MM.1S (cell line): ENCODE results near the gene TM4SF18.

Experiments
- DNase-seq: peaks from one replicate; pipeline ENCODE4 v3.0.0-alpha.2; 2015
- H2AFZ ChIP-seq: fragments of 300-600 bp; sonication (generic); 2 replicates; pipeline ENCODE4 v1.6.0; 2016; ENCODE audit warnings: antibody characterized with exemption, low read length
- H3F3A ChIP-seq: fragments of 300-600 bp; sonication (generic); 2 replicates; pipeline ENCODE4 v1.6.1; 2016; ENCODE audit warnings: mild to moderate bottlenecking, antibody characterized with exemption, low read length, moderate library complexity, mixed read lengths; ENCODE audit not compliant: insufficient read depth
- H3K27ac ChIP-seq: fragments of 300-600 bp; sonication (generic); 2 replicates; pipeline ENCODE4 v1.5.1; 2016; ENCODE audit warnings: mild to moderate bottlenecking, low read length
- H3K27me3 ChIP-seq: fragments of 300-600 bp; sonication (generic); replicated peaks from 2 replicates; pipeline ENCODE4 v1.6.0; 2016; ENCODE audit warnings: low read length; ENCODE audit not compliant: insufficient read depth
- H3K36me3 ChIP-seq: fragments of 300-600 bp; sonication (generic); replicated peaks from 2 replicates; pipeline ENCODE4 v1.6.1; 2016; ENCODE audit warnings: mild to moderate bottlenecking, low read length, mixed read lengths; ENCODE audit not compliant: insufficient read depth
- H3K4me1 ChIP-seq: fragments of 300-600 bp; sonication (generic); 2 replicates; pipeline ENCODE4 v1.6.1; 2016; ENCODE audit warnings: low read length, mixed read lengths
- H3K4me2 ChIP-seq: fragments of 300-600 bp; sonication (generic); 2 replicates; pipeline ENCODE4 v1.6.0; 2016; ENCODE audit warnings: low read depth, low read length
- H3K4me3 ChIP-seq: fragments of 300-600 bp; sonication (generic); 2 replicates; pipeline ENCODE4 v1.5.1; 2016; ENCODE audit warnings: low read length, mixed read lengths
- H3K79me2 ChIP-seq: fragments of 300-600 bp; sonication (generic); 2 replicates; pipeline ENCODE4 v1.6.1; 2016; ENCODE audit warnings: mixed run types, low read length, mixed read lengths
- H3K9ac ChIP-seq: fragments of 300-600 bp; sonication (generic); 2 replicates; pipeline ENCODE4 v1.6.1; 2016; ENCODE audit warnings: low read length, mixed read lengths
- H3K9me2 ChIP-seq: fragments of 300-600 bp; sonication (generic); replicated peaks from 2 replicates; pipeline ENCODE4 v1.6.1; 2016; ENCODE audit warnings: mild to moderate bottlenecking, low read length, mixed read lengths; ENCODE audit not compliant: insufficient read depth
- H3K9me3 ChIP-seq: fragments of 300-600 bp; sonication (generic); replicated peaks from 2 replicates; pipeline ENCODE4 v1.6.1; 2016; ENCODE audit warnings: mild to moderate bottlenecking, low read length, mixed read lengths; ENCODE audit not compliant: insufficient read depth
- H4K20me1 ChIP-seq: fragments of 300-600 bp; sonication (generic); 2 replicates; pipeline ENCODE4 v1.6.1; 2016; ENCODE audit warnings: mild to moderate bottlenecking, low read length, moderate library complexity, mixed read lengths; ENCODE audit not compliant: insufficient read depth
- CTCF ChIP-seq: fragments of 300-600 bp; sonication (generic); IDR thresholded peaks from 2 replicates; pipeline ENCODE4 v1.5.1; 2016; ENCODE audit warnings: antibody characterized with exemption, low read length, mixed read lengths
- EZH2 ChIP-seq: fragments of 300-600 bp; sonication (generic); optimal IDR thresholded peaks from 2 replicates; pipeline ENCODE3; 2017; ENCODE audit warnings: low read depth, mild to moderate bottlenecking, antibody characterized with exemption, low read length, mixed read lengths
- EZH2phosphoT487 ChIP-seq: fragments of 300-600 bp; sonication (generic); IDR thresholded peaks from 2 replicates; pipeline ENCODE4 v1.6.1; 2018; ENCODE audit warnings: antibody characterized with exemption, low read length

TM4SF18 gene

GRCh38 chr3:149321136-149321535 is 12.3 kb downstream of the TM4SF18 start:
- no peak overlapping the region for H3K4me2 ChIP-seq
- no peaks in the 10 kb centered on the region for H3K9me3 ChIP-seq
- H3K27ac ChIP-seq = no peak overlapping the region
- no peak for DNase-seq
- H3K4me1 ChIP-seq = no peaks in the 10 kb centered on the region
- H4K20me1 ChIP-seq = no peaks in the 10 kb centered on the region
- H3F3A ChIP-seq = no peaks in the 10 kb centered on the region
- H2AFZ ChIP-seq = no peak overlapping the region
- no peaks in the 10 kb centered on the region for H3K27me3 ChIP-seq
- no peaks in the 10 kb centered on the region for H3K36me3 ChIP-seq
- no peak overlapping the region for H3K9ac ChIP-seq
- no peaks in the 10 kb centered on the region for H3K79me2 ChIP-seq
- H3K4me3 ChIP-seq = no peak overlapping the region
- TF ChIP-seq EZH2 (no peak), EZH2phosphoT487 (no peak), CTCF (no peak)
- no peaks in the 10 kb centered on the region for H3K9me2 ChIP-seq

- Histone ChIP-seq H3K9ac (no peak overlapping the region), H2AFZ (no peak overlapping the region), H3K9me3 (no peaks in the 10 kb centered on the region), H3K27me3 (no peaks in the 10 kb centered on the region), H3K9me2 (no peaks in the 10 kb centered on the region), H3F3A (no peaks in the 10 kb centered on the region), H3K27ac (no peak overlapping the region), H3K4me1 (no peaks in the 10 kb centered on the region), H3K4me2 (no peak overlapping the region), H4K20me1 (no peaks in the 10 kb centered on the region), H3K79me2 (no peaks in the 10 kb centered on the region), H3K4me3 (no peak overlapping the region), H3K36me3 (no peaks in the 10 kb centered on the region)
- DNase-seq = no peak
- TF ChIP-seq EZH2phosphoT487 (no peak), CTCF (no peak), EZH2 (no peak)
These were observed 13.7 kb downstream of the TM4SF18 start for GRCh38 chr3:149319750-149320149.

- TF ChIP-seq EZH2phosphoT487 (no peak), CTCF (no peak), EZH2 (no peak)
- no peaks in the 10 kb centered on the region for H3F3A ChIP-seq
- no peak for DNase-seq
- no peaks in the 10 kb centered on the region for H3K9me3 ChIP-seq
- H3K4me1 ChIP-seq = no peaks in the 10 kb centered on the region
- no peaks in the 10 kb centered on the region for H4K20me1 ChIP-seq
- H3K4me3 ChIP-seq = no peak overlapping the region
- H3K27me3 ChIP-seq = no peaks in the 10 kb centered on the region
- no peaks in the 10 kb centered on the region for H3K9me2 ChIP-seq
- no peaks in the 10 kb centered on the region for H3K36me3 ChIP-seq
- no peak overlapping the region for H3K27ac ChIP-seq
- no peaks in the 10 kb centered on the region for H3K79me2 ChIP-seq
- H3K9ac ChIP-seq = no peak overlapping the region
- H2AFZ ChIP-seq = no peak overlapping the region
- H3K4me2 ChIP-seq = no peak overlapping the region
These were observed 16.4 kb downstream of the TM4SF18 start for GRCh38 chr3:149317072-149317471.
